Activated T-cell treated with anti-CD3 and anti-CD28 coated beads for 1 hour (primary cell): Measurements from ENCODE around the gene DAD1.

Experiments
- DNase-seq: peaks from one replicate; pipeline ENCODE4 v3.0.0-alpha.2; 2020; ENCODE audit warnings: low read depth

The DAD1 gene

DNA sequence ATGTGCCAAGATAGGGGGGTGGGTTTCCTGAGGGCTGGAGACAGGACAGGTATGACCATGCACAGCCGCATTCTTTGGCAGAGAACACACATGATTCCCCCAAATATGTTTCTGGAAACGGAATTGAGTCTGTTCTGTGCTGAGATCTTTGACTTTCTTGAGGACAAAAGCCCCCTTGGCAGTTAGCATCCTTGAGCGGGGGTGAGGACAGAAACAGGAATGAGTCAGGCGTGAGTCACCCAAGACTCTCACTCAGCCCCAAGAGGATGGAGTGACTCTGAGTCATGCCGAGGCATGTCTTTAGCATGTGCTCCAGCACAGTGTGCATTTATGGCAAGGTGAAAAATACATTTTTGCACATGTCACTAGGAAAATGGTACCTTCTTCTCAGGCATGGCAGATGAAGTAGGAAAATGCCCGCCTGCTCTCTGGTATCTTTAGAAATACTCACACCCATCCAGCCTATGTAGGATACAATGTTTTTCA is 52.1 kb downstream of the DAD1 start:
- peak; percentile 62 for DNase-seq

DNA sequence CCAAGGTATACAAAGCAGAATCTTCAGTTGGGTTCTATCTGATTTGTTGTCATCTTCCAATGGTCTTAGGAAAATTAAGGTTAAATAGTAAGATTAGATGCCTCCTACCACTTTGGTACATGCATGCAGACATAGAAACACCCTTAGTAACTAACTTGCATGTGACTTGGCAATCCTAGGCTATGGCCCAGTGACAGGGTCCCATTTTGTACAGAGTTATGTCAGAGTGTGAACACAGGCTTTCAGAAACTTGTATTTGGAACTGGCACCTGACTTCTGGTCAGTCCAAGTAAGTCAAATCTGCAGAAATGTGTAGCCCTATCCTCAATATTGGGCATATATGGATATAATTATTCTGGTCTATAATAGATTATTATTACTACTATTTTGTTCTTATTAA is 53.1 kb downstream of the DAD1 start:
- DNase-seq, result no peak

DNA sequence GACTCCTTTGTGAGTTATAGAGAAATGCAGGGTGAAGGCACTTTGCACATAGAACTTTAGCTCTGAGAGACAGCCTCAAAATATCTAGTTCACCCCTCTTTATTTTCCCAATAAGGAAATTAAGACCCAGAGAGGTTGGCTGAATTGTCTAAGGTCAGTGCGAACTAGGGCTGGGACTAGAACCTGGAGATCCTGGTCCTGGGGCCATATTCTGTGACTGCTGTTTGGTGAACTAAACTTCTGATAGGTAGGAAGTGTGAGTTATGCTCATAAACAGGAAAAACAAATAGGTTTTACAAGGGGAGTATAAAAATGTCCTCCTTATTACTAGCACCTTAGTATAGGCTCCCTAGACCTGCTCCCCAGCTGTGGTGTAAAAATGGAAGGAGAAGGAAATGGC is 53.9 kb downstream of the DAD1 start:
- no peak for DNase-seq

DNA sequence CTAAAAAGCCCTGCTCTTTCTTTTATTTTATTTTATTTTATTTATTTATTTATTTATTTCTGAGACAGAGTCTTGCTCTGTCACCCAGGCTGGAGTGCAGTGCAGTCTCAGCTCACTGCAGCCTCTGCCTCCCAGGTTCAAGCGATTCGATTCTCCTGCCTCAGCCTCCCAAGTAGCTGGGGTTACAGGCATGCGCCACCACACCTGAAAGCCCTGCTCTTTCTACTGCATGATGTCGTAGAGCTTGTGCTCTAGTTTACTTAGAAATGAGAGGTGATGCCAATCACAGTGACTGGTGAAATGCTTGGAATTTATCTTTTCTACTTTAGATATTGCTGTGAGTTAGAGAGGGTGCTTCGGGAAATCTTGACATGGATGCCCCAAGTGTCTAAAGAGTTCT is 54.5 kb downstream of the DAD1 start:
- no peak for DNase-seq

DNA sequence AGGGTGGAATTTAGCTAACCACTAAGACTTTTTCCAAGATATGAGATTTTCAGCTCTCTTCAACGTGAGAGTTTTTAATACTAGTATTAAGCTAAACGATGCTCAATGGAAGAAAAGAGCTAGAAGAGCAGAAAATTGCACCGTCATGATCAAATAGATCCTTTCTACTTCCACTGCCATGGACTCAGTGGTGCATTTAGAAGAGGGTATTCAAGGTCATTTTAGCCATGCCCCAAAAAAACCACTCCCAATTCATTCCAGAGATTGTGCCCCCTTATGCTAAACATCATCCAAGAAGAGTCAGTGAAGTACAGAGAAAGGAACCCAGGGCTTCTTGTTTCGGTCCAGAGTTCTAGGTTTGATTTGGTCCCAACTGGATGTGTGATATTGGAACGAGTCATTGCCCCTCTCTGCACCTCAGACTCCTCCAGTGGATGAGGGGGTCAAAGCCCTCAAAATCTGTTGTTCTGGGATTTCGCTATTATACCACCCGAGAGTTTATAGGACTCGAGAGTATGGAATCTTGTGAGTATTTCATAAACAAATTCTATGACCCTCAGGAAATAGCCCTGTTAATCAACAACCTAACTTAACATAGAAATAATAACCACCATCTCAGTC is 55.2 kb downstream of the DAD1 start:
- no peak for DNase-seq

DNA sequence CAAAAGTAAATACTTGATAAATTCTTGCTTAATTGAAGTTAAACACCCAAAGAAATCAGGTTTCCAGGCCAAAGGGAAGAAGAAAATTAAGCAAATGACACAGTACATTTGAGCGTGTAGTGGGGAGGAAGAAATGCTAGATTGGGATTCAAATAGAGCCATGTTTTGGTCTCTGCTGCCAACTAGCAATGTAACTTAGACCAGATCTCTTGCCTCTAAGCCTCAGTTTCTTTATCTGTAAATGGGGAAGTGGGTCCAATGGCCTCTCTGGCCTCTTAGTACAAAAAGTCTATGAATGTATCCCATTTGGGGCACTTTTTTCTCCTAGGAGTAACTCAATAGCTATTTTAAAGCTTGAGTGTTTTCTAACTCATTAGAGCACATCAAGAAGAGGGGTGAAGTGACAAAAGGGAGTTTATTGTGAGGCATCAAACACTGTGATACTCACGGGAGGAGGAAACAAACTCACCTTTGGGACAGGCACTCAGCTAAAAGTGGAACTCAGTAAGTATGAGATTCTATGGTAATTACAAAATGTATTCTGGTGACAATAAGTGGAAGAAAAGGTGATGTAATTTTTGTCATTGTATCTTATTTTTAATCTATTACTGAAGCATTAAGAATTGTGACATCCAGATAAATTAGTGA is 55.8 kb downstream of the DAD1 start:
- DNase-seq, result no peak

DNA sequence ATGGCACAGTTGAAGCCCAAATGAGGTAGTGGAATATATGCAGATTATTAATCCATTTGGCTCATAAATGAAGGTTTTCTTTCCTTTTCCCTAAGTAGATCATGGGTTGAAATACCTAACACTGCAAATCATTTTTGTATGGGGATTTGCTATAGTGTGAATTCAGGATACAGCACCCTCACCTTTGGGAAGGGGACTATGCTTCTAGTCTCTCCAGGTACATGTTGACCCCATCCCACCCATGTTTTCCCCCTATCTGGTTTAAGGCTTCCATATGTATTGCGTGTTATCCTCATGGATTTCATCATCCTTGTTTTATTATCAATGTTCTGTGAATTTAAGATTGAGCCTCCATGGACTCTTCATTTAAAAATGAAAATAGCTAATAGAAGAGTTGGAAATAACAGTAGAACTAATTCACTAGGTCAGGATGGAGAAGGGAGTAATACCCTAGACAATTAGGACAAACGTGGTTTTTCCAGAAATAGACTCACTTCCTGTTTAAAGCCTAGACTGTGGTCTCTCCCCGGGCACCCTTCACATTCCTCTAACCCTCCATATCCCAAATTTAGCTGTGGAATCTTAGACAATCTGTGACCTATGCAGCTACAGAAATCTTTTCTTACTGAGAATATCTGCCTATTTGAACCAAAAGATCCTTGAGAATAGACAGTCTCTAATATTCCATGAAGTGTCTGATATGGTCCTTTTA is 56.5 kb downstream of the DAD1 start:
- DNase-seq, result no peak

DNA sequence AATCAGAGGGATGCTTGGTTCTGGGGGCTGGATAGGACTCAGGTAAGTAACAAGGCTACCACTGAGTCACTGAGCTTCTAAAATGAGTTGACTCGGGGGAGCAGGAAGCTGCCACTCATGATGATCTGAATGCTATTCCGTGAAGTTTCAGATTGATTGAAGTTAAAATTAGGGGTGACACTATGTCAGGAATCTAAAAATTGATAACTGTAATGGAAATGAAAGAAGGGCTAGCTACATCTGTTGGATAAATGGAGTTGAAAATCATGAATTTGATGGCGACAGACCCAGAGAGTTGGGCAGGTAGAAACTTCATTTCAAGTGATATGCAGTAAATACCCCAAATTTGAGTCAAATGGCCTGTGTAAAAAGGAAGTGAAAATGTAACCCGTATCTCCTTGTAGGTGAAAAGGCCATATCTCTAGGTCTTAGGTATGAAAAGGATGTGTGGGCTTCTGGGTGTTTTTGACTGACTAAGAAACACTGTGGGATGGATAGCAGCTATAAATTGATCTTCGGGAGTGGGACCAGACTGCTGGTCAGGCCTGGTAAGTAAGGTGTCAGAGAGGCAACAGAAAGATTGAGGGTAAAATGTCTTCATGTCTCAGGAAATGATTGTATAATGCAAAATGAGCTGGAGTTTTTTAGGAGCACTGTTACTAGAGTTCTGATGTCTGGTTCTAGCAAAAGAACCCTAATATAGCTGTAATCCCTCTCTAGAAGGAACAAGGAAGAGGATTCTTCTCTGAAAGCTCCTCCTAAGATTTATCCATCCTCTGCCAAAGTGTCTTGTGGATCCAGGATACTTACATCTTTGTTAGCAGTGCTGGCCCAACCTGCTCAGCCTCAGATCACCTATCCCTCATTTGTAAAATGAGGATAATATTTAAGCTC is 57.3 kb downstream of the DAD1 start:
- no peak for DNase-seq

DNA sequence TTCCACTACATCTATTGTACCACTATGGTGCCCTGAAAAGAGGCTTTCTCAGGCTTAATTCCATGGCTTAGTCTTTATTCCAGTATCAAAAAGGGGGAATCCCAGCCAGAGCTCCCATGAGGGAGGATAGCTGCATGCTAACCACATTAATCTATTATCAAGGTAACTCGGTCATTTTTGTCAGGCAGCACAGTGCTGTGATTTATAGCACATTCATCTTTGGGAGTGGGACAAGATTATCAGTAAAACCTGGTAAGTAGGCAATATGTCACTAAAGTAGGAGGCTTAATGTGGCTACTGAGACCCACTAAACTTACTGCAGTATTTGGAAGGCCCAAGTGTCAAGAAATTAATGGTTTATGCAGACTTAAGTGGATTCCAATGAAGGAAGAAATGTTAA is 58.9 kb downstream of the DAD1 start:
- no peak for DNase-seq

DNA sequence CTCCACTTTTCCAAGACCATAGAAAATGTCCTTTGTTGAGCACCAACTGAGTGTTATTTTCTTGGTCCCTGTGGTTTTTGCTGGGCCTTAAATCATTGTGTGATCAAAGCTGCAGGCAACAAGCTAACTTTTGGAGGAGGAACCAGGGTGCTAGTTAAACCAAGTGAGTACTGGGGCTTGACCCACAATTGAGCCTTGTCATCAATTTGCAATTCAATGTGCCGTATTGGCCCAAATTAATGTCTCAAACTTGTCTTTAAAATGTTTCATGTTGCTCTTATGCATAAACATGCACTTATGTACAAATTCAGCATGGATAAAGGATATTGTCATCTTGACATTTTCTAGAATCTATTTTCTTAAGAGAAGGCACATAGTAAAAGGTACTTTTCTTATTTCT is 62.3 kb downstream of the DAD1 start:
- DNase-seq, result no peak

DNA sequence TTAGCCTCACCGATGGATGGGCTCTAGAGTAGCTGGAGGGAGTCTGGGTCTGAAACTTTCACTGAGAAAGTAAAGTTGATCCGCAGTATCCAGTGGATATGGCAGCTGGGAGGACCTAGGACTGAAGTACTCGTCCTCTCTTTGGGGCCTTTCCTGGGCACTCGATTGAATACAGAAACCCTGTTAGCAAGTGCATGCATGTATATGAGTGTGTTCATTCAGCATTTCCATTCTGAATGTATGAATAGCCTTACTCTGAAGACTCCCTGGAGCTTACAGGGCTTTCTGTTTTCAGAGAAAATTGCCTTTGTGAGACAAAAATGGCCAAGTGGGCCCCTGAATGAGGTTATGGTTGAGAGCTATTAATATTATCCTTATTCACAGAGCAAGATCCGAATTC is 62.8 kb downstream of the DAD1 start:
- DNase-seq, result no peak

DNA sequence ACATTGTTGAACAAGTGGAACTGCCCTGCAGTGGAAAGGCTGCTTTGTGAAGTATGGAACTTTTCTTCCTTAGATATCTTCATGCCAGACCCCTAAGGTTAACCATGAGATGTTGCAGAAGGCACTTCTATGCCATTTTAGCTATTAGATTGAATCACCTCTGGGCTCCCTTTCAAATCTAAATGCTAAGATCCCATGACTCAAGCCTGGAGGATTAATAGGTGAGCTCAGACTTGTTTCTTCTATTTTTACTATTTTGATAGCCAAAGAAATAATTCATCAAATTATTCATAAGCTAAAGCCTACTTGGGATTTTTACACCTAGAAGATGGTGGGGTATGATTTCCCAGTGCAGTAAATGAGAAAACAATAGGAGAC is 64.3 kb downstream of the DAD1 start:
- DNase-seq, result no peak

DNA sequence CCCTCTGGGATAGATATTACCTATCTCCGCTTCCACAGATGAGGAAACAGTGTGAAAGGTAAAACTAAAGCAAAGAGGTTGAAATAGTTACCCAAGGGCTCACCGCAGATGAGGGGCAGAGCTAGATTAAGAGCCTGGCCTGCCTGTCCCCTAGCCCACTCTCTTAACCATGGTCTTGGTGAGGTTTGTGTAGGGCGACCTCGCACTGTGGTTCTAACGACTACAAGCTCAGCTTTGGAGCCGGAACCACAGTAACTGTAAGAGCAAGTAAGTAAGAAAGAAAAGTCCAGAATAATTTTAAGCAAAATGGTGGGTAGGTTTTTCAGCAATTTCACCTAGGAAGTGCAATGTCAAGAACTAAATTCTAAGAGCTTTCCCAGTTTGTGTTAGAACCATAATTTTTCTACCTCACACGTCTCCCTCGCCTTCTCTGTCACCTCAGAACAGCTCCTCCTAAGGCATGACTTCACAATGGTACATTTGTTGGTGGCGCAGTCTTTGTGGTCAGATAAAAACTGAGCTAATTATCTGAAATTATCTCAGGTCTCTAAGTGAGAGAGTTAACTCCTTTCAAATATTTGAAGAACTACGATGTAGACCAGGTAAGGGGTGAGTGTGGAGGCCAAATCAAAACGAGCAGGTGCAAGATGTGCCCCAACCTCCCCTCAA is 64.8 kb downstream of the DAD1 start:
- no peak for DNase-seq

DNA sequence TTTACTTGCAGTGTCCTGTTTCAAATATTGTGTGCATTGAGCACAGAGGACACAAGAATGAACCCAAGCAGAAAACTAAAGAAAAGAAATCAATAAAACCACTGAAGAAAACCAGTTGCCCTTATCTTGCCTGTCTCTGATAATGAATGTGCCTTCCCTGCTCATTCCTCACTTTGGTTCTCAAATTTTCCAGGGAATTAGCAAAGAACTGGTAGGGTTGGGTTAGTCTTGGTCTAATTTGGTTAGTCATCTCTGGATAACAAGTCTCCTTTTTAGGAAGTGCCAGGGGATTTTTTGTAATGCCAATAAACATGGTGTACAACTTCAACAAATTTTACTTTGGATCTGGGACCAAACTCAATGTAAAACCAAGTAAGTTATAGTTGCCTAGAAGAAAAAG is 65.7 kb downstream of the DAD1 start:
- no peak for DNase-seq

DNA sequence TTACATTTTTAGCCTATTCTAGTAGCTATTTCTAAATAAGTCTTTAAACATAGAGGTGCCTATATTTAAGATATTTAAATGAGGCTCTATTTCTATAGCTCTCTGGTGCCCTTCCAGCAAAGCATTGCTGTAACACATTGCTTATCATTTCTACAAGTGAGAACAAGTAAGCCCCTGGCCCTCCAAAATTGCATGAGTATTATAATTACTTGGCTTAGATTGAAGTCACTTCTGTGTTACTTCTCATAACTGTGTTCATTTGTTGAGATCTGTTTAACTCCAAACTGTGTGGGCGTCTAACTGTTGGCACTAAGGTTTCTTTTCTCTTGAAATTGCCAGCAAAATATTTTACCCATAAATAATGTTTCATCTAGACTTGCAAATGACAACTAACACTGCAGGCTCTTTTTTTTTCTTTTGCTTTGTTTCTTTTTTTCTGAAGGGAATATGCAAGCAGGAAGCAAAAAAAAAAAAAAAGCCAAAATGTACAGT is 66.5 kb downstream of the DAD1 start:
- no peak for DNase-seq

DNA sequence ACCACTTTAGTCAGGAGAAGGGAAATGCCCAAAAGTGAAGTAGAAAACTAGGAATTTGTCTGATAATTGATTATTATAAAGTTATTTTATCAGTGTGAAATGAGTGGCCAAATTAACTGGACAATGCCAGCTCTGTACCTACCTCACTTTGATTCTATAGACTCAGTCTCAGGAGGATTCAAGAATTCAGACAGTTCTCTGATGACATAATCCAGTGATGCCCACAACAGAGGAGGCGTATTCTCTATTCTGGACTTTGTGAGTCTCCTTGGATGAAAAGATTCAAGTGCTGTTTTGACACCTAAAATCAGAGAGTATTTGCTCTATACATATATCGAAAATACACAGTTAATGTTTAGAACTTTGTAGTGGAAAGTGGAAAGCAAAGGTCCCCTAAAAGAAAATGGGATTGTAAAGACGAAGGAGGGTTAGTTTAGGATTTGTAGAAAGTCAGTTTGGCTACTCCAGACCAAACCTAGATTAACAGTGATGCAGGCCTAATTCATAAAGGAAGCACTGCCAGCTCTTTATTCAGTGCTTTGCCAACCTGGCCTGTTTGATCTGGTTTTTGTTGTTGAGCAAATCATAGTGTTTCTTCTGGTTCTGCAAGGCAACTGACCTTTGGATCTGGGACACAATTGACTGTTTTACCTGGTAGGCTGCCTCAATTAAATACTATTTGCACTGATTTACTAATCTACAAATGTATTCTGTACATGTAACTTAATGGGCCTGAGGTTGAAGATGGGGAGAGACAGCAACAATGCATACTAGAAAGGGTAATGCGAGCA is 67.4 kb downstream of the DAD1 start:
- DNase-seq, result no peak

DNA sequence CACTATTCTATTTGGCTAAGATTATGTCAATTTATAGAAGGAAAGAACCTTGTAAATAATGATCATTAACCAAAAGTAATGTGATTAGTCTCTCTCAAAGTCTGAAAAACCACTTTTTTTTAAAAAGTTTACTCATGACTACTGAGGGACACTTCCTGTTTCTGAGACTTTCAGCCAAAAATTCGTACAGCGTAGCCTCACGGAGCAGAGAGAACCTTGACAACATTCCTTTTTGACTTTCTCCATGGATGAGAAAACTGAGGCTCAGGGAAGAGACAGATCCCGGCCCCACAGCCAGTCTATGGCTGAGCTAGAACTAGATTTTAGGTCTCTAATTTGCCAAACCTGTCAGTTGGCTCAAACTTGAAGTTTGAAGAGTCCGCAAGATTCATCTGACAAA is 68.2 kb downstream of the DAD1 start:
- DNase-seq, result no peak

DNA sequence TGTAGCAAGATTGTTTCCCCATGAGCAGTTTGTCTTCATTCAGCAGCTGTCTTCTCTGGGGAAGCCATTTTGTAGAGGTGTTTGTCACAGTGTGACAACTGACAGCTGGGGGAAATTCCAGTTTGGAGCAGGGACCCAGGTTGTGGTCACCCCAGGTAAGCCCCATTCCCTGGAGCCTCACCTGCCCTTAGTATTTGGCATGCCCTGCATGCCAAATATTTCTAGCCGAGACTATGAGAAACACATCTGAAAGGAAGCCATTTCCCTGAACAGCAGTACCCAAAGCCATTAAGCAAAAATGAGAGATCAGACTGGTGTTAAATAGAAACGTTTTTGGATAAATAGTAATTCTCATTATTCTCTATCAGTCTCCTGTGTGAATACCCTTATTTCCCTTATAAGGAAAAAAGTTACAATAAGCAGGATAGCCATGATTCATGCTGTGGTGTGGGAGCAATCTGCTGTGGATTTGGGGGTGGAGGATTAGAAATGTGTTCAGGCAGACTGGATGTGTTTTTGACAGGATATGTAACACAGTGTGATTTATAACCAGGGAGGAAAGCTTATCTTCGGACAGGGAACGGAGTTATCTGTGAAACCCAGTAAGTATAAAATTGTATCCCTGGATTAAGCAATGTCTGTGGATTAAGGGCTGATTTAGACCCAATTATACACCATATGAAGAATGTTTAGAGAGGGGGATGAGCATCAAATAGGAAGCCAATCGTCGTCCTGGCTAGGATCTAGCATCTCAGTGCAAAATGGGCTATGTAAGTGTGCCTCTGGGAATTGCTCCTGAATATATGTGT is 68.9 kb downstream of the DAD1 start:
- DNase-seq, result no peak

DNA sequence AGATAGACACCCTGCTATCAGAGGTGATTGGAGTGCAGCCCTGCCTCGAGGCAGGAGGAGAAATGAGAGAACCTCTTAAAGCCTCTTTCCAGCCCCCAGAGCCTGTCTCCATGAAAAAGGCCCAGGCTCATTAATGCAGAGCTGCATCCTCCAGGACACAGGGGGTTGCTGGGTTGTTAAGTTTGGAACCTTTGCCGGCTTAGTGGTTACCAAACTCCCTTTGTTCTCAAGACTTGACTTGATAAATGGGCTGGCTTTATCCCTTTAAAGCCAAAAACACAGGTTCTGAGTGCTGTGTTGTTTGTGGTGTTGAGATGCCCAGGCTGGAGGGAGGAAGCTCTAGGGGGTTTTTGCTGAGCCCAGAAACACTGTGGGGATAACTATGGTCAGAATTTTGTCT is 71.0 kb downstream of the DAD1 start:
- no peak for DNase-seq

DNA sequence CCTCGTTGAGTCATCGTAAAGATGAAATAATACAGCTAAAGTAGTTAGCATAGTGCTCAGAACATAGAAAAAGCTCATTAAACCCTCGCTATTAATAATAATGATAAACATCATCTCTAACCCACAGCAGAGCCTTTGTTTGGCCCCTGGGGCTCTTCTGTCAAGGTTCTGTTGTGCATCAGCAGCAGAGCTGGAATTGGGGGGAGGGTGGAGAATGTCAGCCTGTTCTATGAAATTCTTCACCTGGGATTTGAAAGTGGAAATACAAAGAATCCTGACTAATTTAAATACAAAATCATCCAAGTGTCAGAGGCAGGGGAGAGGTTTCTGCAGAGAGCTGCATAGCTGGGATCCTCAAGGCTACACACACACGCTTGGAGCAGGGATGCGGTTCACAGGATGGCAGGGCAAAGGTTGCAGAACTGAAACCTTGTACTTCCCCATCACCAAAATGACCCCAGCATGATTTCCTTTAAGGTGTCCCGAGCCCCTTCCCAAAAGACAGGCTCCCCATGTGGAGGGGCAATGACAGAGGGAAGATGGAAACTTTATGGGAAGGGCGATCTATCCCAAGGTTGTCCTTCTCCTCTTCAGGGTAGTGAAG is 71.8 kb downstream of the DAD1 start:
- no peak for DNase-seq
